ENCODE measurements around the gene LIN7B. TPM values are rescaled to one million over a fixed set of nuclear protein-coding genes. Genes with fewer than 3 reads are reported as not detected.

The LIN7B gene
- total and polyA plus RNA-seq, 4 donors: 2.2 to 3.8 (median 2.8) TPM

DNA sequence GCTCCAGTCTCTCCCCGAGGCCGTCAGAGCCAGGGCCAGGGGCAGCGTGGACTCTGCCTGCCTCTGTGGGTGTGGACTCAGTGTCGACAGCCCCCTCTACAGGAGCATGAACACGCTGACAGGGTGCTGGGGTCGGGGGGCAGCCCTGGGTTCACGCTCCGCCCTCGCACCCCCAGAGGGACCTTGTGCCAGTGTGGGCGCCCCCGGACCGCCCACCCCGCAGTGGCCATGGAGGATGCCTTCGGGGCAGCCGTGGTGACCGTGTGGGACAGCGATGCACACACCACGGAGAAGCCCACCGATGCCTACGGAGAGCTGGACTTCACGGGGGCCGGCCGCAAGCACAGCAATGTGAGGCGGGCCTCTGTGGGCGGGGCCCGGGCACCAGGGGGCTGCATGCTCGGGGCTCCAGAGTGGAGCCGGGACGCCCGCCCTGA lies 51.7 kb downstream of the LIN7B start (continued):
- TF ChIP-seq, protein P1, sequence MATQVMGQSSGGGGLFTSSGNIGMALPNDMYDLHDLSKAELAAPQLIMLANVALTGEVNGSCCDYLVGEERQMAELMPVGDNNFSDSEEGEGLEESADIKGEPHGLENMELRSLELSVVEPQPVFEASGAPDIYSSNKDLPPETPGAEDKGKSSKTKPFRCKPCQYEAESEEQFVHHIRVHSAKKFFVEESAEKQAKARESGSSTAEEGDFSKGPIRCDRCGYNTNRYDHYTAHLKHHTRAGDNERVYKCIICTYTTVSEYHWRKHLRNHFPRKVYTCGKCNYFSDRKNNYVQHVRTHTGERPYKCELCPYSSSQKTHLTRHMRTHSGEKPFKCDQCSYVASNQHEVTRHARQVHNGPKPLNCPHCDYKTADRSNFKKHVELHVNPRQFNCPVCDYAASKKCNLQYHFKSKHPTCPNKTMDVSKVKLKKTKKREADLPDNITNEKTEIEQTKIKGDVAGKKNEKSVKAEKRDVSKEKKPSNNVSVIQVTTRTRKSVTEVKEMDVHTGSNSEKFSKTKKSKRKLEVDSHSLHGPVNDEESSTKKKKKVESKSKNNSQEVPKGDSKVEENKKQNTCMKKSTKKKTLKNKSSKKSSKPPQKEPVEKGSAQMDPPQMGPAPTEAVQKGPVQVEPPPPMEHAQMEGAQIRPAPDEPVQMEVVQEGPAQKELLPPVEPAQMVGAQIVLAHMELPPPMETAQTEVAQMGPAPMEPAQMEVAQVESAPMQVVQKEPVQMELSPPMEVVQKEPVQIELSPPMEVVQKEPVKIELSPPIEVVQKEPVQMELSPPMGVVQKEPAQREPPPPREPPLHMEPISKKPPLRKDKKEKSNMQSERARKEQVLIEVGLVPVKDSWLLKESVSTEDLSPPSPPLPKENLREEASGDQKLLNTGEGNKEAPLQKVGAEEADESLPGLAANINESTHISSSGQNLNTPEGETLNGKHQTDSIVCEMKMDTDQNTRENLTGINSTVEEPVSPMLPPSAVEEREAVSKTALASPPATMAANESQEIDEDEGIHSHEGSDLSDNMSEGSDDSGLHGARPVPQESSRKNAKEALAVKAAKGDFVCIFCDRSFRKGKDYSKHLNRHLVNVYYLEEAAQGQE (IDR thresholded peaks at IDR 0.05): no peak
- TF ChIP-seq EGR1 (IDR thresholded peaks at IDR 0.05; ENCODE audit: low read depth in 2 of 2) (no peak), FOXA1 (IDR thresholded peaks at IDR 0.05) (no peak)
- TF ChIP-seq, protein P2, sequence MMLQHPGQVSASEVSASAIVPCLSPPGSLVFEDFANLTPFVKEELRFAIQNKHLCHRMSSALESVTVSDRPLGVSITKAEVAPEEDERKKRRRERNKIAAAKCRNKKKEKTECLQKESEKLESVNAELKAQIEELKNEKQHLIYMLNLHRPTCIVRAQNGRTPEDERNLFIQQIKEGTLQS (IDR thresholded peaks at IDR 0.05): no peak

DNA sequence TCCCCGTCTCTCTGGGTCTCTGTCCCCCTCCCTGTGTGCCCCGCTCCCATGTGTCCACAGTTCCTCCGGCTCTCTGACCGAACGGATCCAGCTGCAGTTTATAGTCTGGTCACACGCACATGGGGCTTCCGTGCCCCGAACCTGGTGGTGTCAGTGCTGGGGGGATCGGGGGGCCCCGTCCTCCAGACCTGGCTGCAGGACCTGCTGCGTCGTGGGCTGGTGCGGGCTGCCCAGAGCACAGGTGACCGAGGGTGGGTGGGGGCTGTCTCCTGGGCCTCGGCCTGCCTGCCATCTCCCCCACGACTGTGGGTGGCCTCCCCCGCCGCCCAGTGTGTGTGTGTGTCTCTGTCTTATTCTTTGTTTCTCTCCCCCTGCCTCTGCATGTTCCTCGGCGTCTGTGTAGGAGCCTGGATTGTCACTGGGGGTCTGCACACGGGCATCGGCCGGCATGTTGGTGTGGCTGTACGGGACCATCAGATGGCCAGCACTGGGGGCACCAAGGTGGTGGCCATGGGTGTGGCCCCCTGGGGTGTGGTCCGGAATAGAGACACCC lies 53.8 kb downstream of the LIN7B start:
- DNase-seq (ENCODE audit: low spot score): no peak
- Histone ChIP-seq H3K4me3 (ENCODE audit: low read depth in 1 of 3, low read length in 3 of 3) (no peak overlapping the region), H3K27ac (ENCODE audit: low read depth in 1 of 2, low read length in 2 of 2) (no peak overlapping the region), H3K4me1 (ENCODE audit: control insufficient read depth in 4 of 4, insufficient read depth in 4 of 4, low read length in 3 of 4) (peaks cover 0 to 9% (median 2%) of the 10 kb centered on the region in 4 donors), H3K27me3 (ENCODE audit: control insufficient read depth in 4 of 4, insufficient read depth in 4 of 4, low read length in 3 of 4) (no peaks in the 10 kb centered on the region), H3K9me3 (ENCODE audit: control insufficient read depth in 4 of 4, low read length in 3 of 4) (no peaks in the 10 kb centered on the region), H3K36me3 (ENCODE audit: control insufficient read depth in 4 of 4, insufficient read depth in 3 of 4, low read depth in 1 of 4, low read length in 3 of 4) (peaks cover 2 to 3% (median 3%) of the 10 kb centered on the region in 4 donors), H3K9ac (ENCODE audit: low read depth in 1 of 2, low read length in 2 of 2) (no peak overlapping the region)
- TF ChIP-seq FOXA2 (IDR thresholded peaks at IDR 0.05) (no peak), JUND (IDR thresholded peaks at IDR 0.05) (no peak), SP1 (IDR thresholded peaks at IDR 0.05) (no peak), FOXA1 (IDR thresholded peaks at IDR 0.05) (no peak), HNF4G (IDR thresholded peaks at IDR 0.05) (no peak), HNF4A (conservative IDR thresholded peaks at IDR 0.05) (no peak), GABPA (IDR thresholded peaks at IDR 0.05 in 1 of 2, conservative IDR thresholded peaks at IDR 0.05 in 1 of 2) (no peak), NR2F2 (IDR thresholded peaks at IDR 0.05) (no peak), EGR1 (IDR thresholded peaks at IDR 0.05; ENCODE audit: low read depth in 2 of 2) (no peak), TAF1 (conservative IDR thresholded peaks at IDR 0.05) (no peak), YY1 (IDR thresholded peaks at IDR 0.05) (no peak), RAD21 (IDR thresholded peaks at IDR 0.05) (no peak), RXRA (IDR thresholded peaks at IDR 0.05) (no peak)
- TF ChIP-seq, protein P3, sequence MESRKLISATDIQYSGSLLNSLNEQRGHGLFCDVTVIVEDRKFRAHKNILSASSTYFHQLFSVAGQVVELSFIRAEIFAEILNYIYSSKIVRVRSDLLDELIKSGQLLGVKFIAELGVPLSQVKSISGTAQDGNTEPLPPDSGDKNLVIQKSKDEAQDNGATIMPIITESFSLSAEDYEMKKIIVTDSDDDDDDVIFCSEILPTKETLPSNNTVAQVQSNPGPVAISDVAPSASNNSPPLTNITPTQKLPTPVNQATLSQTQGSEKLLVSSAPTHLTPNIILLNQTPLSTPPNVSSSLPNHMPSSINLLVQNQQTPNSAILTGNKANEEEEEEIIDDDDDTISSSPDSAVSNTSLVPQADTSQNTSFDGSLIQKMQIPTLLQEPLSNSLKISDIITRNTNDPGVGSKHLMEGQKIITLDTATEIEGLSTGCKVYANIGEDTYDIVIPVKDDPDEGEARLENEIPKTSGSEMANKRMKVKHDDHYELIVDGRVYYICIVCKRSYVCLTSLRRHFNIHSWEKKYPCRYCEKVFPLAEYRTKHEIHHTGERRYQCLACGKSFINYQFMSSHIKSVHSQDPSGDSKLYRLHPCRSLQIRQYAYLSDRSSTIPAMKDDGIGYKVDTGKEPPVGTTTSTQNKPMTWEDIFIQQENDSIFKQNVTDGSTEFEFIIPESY (IDR thresholded peaks at IDR 0.05): no peak
- TF ChIP-seq, protein P4, sequence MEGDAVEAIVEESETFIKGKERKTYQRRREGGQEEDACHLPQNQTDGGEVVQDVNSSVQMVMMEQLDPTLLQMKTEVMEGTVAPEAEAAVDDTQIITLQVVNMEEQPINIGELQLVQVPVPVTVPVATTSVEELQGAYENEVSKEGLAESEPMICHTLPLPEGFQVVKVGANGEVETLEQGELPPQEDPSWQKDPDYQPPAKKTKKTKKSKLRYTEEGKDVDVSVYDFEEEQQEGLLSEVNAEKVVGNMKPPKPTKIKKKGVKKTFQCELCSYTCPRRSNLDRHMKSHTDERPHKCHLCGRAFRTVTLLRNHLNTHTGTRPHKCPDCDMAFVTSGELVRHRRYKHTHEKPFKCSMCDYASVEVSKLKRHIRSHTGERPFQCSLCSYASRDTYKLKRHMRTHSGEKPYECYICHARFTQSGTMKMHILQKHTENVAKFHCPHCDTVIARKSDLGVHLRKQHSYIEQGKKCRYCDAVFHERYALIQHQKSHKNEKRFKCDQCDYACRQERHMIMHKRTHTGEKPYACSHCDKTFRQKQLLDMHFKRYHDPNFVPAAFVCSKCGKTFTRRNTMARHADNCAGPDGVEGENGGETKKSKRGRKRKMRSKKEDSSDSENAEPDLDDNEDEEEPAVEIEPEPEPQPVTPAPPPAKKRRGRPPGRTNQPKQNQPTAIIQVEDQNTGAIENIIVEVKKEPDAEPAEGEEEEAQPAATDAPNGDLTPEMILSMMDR (IDR thresholded peaks at IDR 0.05; ENCODE audit: low read depth, low read length, missing input control): no peak
- TF ChIP-seq, protein P2 (IDR thresholded peaks at IDR 0.05): no peak
- TF ChIP-seq, protein P1 (IDR thresholded peaks at IDR 0.05): no peak
- TF ChIP-seq, protein P5, sequence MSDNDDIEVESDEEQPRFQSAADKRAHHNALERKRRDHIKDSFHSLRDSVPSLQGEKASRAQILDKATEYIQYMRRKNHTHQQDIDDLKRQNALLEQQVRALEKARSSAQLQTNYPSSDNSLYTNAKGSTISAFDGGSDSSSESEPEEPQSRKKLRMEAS (IDR thresholded peaks at IDR 0.05): no peak
- 87% methylated on average over 25 of the region's 25 CpGs for WGBS

Measured in liver (tissue), 9 donors.